T-helper 2 cell treated with Interferon-gamma antibody and Interleukin-4, amounts not matched to agents 100 ng/mL and 5 ng/mL, for 36 hours (primary cell): ENCODE data around the gene SDK1. TPM values are rescaled to one million over a fixed set of nuclear protein-coding genes. Genes with fewer than 3 reads are reported as not detected.
"Not testable (repeated sequence)": the region's sequence is repeated elsewhere in the genome, so short reads cannot be mapped to it uniquely, and the experiment has no call there.

Experiments used
- intact Hi-C: fragments of 100-400 bp; cut with micrococcal nuclease; formaldehyde crosslinking; loops from one replicate; pipeline ENCODE4 v1.15.1; 2023
- total RNA-seq: library from RNA; stranded (reverse); gene quantifications from 2 replicates; pipeline ENCODE4 v1.2.3, GENCODE V29; 2022

Gene SDK1
- total RNA-seq, 1 donor from 2014 or later: 0.09 TPM

DNA sequence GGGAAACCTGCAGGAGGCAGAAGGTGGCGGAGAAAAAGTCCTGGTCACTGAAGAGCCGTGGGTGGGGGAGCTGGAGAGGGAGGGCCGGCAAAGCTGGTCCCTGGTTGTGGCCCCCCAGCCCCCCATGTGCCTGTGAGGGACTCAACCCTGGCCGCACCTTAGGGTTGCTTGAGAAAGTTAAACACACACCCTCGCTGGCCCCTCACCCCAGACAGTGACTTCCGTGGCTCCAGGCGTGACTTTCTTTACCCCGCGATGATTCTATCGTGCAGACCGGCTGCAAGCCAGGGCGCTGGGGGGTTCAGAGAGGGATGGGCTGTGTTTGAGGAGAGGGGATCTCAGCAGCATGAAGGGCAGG lies 933.4 kb downstream of the SDK1 start:
- intact Hi-C loops: no loop called here

DNA sequence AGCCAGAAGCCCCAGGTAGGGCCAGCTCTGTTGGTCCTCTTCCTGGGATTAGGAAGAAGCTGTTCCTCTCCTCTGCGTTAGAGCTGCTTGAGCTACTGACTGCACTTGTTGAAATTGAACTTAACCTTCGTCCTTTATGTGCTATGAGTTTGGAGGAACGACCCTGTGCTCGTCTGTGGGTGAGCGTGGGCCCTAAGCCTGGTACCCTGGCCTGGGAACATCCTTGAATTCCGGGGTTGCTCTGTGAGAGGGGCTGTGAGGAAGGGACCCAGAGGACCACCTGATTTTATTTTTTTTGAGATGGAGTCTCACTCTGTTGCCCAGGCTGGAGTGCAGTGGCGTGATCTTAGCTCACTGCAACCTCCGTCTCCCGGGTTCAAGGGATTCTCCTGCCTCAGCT lies 933.8 kb downstream of the SDK1 start:
- intact Hi-C loops: no loop called here

DNA sequence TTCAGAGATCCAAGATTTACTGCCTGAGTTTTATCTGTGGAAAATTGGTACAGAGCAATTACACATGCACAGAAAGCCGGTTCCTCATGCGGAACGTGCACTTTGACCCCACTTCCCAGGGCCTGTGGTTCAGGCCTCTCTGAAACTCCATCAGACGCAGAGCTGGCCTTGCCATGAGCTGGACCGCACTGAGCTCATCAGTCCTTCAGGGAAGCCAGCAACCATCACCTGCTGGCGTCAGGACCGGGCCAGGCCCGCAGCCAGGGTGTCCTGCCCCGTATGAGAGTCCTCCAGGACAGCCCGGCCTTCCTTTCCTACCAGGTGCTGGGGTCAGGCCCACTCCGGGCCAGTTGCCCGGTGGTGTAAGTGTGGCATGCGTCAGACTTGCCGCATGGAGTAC lies 934.5 kb downstream of the SDK1 start:
- intact Hi-C loops: no loop called here

DNA sequence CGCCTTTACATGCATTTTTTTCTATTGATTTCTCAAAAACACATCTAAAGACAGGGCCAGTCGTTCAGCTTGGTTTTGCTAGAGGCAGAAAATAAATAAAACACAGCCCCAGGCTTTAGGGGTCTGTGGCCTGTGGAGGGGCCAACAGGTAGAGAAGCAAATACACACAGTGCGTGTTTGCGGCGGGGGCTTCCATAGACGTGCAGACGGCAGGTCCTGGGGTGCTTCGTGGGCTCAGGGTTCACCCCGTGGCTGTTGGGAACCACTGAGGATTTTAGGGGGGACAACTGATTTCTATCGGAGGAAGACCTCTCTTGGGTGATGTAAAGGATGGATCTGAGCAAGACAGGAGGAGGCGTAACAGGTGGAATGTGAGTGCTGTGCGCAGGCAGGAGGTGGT lies 935.3 kb downstream of the SDK1 start:
- intact Hi-C loops: no loop called here

DNA sequence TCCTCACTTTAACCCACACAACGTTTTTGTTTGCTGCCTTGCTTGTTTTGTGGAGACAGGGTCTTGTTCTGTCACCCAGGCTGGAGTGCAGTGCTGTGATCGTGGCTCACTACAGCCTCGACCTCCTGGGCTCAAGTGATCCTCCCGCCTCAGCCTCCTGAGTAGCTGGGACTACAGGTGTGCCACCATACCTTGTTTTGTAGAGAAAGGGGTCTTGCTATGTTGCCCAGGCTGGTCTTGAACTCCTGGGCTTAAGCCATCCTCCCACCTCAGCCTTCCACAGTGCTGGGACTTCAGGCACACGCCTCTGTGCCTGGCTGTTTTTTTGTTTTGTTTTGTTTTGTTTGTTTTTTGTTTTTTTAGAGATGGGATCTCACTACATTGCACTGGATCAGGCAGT lies 935.8 kb downstream of the SDK1 start:
- intact Hi-C loops: not testable (repeated sequence)

DNA sequence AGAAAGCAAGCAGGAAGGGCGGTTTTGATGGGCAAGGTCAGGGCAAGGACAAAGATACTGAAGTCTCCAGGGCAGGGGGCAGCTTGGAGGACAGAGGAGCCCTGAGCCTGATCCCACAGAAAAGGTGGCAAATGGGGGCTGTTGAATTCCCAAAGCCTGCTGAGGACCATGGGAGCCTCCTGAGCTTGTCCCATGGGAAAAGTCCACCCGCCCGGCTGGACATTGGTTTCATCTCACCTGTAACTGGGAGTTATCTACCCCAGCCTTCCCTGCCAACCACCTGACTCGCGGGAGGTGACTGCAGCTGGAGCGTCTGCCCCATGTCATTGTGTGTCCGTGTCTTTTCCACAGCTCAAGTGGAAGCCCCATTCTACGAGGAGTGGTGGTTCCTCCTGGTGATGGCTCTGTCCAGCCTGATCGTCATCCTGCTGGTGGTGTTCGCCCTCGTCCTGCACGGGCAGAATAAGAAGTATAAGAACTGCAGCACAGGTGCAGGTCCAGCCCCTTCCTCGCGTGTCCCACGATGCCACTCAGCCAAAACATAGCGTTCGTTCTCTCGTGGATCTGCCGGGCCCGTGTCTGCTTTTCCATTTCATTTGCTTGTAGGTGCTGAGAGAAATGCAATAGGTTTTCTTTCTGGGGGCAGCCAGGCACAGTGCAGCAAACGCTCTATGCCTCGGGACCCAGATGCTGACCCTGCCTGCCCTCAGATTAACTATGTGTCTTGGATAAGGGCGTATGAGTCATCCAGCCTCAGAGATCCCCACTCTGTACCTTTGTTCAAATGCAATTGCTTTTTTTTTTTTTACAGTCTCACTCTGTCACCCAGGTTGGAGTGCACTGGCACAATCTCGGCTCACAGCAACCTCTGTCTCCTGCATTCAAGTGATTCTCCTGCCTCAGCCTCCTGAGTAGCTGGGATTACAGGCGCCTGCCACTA lies 936.5 kb downstream of the SDK1 start:
- intact Hi-C loops: no loop called here

DNA sequence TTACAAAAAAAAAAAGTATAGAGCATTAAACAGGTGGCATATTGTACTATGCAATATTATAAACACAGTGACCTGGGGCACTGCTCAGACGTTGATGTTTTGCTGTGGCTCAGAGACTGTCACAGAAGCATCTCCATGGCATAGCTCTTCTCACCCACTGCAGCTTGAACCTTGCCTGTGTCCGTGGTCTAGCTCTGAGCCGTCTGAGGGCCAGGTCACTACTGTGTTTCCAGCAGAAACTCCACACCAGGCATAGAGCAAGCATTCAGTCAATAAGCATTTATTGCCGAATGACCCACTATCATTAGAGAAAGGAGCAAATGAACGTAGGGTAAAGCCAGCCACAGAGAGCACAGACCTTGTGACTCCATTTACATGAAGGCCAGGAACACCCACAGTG lies 937.8 kb downstream of the SDK1 start:
- intact Hi-C loops: no loop called here

DNA sequence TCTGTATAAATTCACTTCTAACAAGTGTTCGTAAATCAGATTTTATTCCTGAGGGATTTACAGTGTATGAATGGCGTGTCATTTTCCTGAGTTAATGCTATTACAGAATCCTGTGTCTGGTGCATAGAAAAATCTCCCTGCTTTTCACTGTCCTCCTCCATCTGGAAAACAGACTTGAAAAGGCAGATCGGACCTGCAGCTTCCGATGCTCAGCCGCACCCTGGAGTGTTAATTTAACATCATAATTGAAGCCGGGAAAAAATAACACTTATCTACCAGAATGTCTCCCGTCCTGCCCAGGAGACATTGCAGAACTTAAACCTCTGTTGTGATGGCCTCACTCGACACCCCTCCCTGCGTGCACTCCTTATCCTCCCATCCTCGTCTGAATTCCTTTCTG lies 939.0 kb downstream of the SDK1 start:
- intact Hi-C loops: no loop called here

DNA sequence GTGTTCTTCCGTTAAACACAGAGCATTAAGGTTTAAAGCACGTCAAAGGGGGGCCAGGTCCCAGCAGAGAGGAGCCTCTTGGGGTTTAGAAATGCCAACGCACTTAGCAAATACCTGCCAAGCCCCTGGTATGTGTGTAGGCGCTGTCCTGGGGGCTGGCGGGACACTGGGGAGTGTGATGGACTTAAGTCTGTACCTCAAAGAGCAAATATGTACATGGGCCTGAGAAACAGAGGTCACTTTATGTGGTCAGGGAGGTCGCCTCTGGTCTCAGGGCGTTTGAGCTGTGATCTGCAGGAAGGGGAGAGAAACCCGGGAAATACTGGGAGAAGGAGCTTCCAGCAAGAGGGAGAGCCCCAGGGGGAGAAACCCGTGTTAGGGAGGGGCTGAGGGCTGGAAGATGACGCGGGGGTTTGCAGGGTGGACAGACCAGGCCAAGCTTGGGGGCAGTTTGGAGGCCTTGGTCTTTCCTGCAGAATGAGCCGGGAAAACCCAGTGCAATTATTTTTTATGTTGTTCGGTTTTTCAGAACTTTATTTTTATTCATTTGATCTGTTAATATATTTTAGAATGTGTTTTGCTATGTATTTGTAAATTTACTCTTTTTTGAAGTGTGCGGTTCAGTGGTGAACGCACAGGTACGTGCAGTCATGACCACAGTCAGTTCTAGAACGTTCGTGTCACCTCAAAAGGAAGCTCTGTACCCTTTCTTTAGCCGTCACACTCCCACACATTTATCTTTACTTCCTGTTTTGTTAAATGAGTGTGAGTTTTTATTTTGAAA lies 939.7 kb downstream of the SDK1 start:
- intact Hi-C loops: no loop called here

DNA sequence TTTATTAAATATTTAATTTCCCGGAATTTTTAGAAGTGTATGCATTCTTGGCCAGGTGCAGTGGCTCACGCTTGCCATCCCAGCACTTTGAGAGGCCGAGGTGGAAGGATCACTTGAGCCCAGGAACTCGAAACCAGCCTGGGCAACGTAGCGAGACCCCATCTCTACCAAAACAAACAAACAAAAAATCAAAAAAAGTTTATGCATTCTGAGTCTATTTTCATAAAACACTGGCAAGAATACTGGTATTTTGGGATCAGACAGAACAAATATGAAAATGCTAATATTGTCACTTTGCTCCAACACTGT lies 940.2 kb downstream of the SDK1 start:
- intact Hi-C loops: no loop called here

DNA sequence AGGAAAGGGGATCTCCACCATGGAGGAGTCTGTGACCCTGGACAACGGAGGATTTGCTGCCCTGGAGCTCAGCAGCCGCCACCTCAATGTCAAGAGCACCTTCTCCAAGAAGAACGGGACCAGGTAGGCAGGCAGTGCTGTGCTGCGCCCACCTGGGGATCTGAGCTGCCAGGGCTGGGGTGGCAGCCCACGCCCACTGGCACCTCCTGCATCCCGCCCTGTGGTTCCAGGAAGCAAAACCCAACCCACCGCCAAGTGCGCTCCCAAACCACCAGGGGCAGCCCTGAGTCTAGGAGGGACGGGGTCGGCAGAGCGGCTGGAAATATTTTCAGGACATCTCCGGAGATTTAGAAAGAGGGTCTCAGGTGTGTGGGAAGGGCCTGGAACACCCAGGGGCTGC lies 940.7 kb downstream of the SDK1 start:
- intact Hi-C loops: no loop called here

DNA sequence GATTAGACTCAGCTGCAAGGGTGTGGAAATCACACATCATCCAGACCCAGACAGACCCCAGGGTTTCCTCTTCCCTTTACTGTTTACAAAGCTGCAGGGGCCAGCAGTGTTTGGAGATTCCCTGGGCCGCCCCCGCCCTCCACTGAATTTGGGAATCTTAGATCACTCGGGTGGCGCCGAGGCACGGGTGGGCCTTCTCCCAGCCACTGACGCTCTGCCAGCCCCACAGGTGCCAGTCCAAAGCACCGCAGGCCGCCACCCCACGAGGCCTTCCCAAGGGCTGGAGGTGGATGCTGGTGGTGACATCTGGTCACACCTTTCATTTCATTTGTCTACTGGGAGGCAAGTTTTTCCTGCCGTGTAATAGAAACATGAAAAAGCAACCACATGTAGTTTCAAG lies 941.7 kb downstream of the SDK1 start:
- intact Hi-C loops: no loop called here

DNA sequence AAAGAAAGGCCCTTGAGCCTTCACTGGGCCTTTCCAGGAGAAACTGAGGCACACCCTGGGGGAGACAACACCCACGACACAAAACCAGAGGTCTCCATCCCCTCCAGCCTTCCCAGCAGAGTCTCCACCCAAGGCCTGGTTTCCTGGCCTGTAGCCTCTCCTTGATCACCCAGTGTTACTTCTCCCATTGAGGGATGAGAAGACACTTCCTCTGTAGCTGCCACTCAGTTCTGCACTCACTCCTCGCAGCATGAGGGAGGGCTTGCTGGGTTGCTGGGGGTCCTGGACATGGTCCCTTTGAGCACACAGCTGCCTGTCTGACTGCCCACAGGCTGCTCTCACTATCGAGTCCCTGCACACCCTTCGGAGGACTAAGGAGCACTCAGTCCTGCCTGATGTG lies 943.0 kb downstream of the SDK1 start:
- intact Hi-C loops: no loop called here

DNA sequence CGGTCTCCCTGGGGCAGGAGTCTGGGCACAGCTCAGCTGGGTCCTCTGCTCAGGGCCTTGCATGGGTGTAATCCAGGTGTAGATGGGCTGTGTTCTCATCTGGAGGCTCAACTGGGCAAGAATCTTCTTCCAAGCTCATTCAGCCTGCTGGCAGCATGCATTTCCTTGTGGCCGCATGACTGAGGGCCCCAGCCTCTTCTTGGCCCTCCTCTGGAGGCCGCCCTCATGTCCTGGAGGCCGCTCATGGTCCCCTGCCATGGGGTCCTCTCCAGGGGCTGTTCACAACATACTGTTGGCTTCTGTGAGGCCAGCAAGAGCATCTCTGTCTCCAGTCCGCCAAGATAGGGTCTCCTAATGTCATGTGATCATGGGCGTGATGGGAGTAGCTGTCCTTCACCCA lies 943.6 kb downstream of the SDK1 start:
- intact Hi-C loops: no loop called here

DNA sequence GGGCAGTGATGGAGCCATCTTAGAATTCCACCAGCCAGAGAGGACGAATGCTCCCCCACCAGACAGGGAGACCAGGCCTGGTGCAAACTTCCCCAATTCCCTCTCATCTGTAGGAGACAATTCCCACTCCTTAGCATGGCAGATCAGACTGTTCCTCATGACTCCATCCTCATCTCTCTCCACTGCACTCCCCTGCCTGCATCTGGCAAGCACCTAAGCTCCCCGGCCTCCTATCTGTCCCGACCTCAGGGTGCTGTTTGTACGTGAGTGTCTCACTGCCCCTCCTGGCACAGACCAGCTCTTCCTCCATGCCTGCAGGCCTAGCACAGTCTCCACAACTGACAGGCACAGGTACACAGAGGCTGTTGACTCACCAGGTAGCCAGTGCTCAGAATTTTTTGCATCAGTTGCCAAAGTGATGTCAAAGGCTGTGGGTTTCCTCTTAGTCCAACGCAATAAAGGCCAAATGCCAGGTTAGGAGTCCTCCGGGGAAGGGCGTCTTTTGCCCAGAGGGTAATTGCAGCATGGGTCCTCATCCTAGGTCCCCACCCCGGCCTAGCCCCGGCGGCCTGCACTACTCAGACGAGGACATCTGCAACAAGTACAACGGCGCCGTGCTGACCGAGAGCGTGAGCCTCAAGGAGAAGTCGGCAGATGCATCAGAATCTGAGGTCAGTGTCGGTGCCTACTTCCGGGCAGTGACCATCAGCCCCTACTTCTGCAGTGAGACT lies 944.2 kb downstream of the SDK1 start:
- intact Hi-C loops: no loop called here

DNA sequence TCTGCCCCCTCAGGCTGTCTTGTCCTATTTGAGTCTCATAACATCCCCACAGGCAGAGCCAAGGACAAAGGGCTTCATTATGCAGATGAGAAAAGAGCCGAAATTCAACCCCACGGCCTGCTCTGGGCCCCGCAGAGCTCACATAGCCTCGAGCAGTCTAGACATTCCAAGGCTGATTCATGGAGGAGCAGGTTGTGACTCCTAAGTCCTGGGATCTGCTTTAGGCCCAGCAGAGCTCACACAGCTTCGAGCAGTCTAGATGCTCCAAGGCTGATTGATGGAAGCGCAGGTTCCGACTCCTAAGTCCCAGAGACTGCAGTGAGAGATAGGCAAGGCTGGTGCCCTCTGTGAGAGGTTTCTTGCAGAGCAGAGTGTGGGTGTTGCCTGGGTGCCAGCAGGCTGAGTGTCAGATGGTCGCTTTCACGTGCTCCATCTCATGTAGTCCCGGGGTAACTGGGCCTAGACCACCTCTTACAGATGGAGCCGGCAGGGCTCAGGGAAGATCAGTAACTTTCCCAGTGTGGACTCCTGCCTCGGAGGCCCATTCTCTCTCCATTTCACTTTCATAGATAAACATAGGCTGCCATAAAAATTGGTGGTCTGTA lies 944.9 kb downstream of the SDK1 start:
- intact Hi-C loops: no loop called here

DNA sequence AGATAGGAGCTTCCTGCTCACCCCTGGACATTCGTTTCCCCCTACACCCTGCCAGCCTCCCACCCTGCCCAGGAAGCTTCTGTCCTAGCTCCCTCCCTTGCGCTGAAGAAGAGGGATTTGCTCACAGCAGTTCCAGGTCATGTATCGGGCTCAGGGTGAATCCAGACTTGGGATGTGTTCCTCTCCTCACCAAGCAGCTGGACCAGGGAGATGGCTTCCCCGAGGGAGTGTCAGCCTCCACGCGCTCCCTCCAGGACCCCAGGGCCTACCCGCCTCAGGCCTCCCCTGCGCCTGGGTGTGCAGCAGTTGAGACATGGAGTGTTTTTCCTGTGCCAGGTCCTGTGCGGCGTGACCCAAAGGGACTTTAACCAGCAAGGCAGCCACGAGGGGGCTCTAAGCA lies 945.5 kb downstream of the SDK1 start:
- intact Hi-C loops: no loop called here

DNA sequence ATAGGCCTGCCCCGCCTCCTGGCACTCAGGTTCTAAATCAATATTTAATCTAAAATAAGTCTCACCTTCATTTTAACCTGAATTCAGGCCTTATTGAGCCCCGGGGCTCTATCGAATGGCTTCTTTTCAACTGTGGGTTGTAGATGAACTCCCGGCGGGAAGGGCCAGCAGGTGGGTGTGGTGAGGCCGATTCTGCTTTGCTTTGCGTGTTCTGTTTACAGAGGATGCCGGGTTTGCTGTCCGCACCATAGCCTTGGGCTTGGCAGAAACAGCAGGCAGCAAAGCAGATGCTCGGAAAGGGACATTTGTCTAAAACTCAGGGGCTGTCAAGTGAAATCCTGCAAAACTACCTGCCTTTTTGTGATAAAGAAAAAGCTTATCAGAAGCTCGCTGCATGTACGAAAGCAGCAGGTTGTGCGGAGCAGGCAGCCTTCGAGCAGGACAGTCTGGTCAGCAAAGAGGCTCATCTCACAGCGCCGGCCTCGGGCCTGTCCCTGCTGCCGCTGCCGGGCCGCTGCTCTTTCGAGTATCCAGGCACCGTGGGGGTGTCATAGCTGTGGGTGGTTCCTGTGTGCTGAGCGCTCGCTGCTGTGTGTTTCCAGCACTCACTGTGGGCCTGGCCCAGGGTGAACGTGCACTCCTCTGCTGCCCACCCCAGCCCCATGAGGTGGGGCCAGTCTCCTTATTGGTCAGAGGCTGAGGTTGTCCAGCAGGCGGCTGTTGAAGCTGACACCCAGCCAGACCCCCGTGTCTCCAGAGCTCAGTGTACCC lies 946.2 kb downstream of the SDK1 start:
- intact Hi-C loops: no loop called here

DNA sequence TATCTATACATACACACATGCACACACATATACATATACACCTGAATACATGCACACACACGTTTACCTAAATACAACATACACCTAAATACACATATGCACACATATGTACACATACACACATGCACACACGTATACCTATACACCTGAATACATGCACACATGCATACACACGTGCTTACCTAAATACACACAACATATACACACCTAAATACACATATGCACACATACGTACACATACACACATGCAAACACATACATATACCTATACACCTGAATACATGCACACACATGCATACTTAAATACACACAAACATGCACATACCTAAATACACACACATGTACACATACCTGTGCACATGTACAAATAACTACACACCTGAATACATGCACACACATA lies 947.2 kb downstream of the SDK1 start:
- intact Hi-C loops: no loop called here

DNA sequence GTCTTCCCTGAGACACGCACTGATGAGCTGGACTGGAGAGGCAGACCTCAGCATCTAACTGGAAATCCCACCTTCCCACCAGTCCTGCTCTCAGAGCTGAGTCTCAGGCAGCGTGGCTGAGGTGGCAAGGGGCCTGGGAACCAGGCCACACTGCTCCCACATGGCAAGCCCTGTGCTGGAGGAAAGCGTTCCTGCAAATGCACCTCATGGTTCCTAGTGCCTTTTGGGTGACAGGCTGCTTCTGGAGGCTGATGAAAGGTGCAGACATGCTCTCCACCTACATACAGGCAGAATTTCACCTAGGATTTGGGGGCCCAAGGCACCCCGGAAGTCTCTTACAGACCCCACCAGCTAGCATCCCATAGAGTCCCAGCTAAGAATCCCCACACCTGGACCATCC lies 948.2 kb downstream of the SDK1 start:
- intact Hi-C loops: no loop called here

DNA sequence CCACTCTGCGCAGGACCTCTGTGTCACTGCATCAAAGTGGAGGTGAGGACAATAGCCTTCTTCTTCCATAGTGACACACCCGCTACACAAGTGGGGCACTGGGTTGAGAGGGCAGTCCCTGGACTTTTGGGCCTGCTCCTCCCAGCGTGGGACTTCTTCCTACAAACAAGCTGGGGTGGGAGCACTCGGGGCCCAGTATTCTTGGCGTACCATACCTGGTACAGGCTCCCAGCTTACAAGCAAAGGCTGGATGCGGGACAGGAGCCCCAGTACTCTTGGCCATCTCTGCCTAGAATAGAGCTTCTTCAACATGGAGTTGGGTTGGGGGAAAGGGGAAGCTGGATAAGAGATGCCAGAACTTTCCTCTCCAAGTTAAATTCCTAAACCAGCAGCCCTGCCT lies 954.3 kb downstream of the SDK1 start:
- intact Hi-C loops: no loop called here
